Measurements from ENCODE around the gene AJAP1.

- TF ChIP-seq POLR2A (IDR thresholded peaks at IDR 0.05; ENCODE audit: control extremely low read depth in 1 of 2, low read depth in 2 of 2, low read length in 2 of 2) (no peak), CTCF (IDR thresholded peaks at IDR 0.05; ENCODE audit: control extremely low read depth in 1 of 3, insufficient read depth in 1 of 3, low read depth in 1 of 3, low read length in 3 of 3) (peak; percentile 21 to 63 (median 49); a peak in 3 of 4 replicates), CREB1 (IDR thresholded peaks at IDR 0.05) (no peak), CHD2 (IDR thresholded peaks at IDR 0.05; ENCODE audit: low read length) (no peak), RAD21 (IDR thresholded peaks at IDR 0.05 in 1 of 2, conservative IDR thresholded peaks at IDR 0.05 in 1 of 2; ENCODE audit: low read depth in 2 of 2, low read length in 2 of 2) (peak in 1 of 2 experiments; percentile 3; a peak in 2 of 4 replicates), TAF1 (IDR thresholded peaks at IDR 0.05; ENCODE audit: low read depth, low read length) (no peak), EP300 (IDR thresholded peaks at IDR 0.05; ENCODE audit: borderline replicate concordance in 1 of 2, low read depth in 2 of 2, low read length in 2 of 2) (no peak), KDM4A (IDR thresholded peaks at IDR 0.05; ENCODE audit: low read depth, low read length, severe bottlenecking) (no peak), ATF2 (IDR thresholded peaks at IDR 0.05; ENCODE audit: low read length) (no peak), JUN (IDR thresholded peaks at IDR 0.05; ENCODE audit: low read depth, low read length) (no peak), YY1 (IDR thresholded peaks at IDR 0.05; ENCODE audit: low read depth, low read length) (no peak), SIRT6 (IDR thresholded peaks at IDR 0.05; ENCODE audit: low read length) (no peak), CHD7 (IDR thresholded peaks at IDR 0.05; ENCODE audit: insufficient replicate concordance, low read length) (no peak)
Observed at GRCh38 chr1:4694492-4694891, 40.1 kb downstream of the AJAP1 start.

All from H1 (cell line).